ENCODE measurements around the gene TOPAZ1.

The TOPAZ1 gene

DNA sequence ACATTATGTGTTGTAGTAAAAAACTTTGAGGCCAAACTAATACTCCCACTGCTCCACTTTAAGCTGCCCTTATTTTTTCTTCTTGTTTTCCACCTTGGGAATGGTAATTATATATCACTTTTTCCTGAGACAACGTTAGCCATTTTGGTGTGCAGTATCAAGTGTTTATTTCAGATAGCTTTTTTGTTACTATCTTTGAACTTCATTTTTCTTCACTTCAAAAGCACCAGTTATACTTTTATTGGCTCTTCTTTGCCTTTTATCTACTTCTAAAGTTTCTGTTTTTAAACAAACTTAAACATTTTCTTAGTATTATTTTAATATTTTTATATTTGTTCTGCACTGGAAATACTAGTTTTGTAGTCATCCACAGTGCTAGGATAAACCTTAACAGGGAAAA, 6.5 kb downstream of the TOPAZ1 start:
- DNase-seq (ENCODE audit: low spot score) = no peak

DNA sequence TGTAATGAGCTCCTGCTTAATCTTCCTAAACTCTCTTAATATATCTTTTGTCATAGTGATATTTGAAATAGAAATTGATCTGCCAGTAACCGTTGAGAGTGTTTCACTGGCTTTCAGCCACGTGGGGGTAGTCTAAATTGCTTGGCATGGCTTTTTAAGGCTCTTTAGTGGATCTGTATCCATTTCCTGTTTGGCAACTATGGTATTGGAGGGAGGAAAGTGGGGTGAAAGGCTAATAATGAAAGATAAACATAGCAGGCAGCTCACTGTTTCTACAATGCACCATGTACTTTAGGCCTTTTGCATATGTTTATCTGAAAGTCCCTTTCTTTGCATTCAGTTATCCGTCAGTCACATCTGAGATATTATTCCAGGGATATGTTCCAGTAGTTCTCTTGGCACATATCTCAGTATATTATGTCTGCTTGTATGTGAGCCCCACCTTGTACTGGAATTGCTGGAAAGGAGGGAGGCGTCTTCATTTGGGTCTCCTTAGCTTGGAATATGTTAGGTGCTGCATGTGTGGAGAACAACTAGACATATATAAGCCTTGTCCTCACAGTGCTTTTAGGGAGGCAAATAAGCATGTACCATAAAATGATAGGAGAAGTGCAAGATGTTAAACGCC, 10.8 kb downstream of the TOPAZ1 start:
- no peak for DNase-seq (ENCODE audit: low spot score)

DNA sequence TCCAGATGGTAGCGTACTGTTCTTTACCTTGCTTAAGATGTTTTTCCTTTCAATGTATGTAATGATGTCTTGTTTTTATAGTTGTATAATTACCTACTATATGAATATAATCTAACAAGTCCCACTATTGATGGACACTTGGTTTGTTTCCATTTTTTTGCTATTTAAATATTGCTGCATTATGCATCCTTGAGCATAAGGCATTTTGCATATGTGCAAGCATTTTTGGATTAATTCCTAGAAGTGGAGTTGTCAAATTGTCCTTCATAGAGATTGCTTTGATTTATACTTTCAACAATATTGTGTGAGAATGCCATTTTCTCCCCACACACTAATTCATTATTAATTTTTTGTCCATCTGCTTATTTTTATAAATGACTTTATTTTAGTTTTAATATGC, 17.7 kb downstream of the TOPAZ1 start:
- no peak for DNase-seq (ENCODE audit: low spot score)

DNA sequence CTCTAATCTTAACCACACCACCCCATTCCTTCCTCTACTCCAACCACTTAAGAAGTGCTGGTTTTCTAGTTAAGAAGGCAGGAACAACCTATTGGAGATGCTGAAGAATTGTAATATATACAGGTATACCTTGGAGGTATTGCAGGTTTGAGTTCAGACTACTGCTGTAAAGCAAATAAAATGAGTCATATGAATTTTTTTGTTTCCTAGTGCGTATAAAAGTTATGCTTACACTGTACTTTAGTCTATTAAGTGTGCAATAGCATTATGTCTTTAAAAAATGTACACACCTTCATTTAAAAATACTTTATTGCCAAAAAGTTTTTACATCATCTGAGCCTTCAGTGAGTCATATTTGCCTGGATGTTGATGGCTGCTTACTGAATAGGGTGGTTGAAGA, 22.5 kb downstream of the TOPAZ1 start:
- no peak for DNase-seq (ENCODE audit: low spot score)

DNA sequence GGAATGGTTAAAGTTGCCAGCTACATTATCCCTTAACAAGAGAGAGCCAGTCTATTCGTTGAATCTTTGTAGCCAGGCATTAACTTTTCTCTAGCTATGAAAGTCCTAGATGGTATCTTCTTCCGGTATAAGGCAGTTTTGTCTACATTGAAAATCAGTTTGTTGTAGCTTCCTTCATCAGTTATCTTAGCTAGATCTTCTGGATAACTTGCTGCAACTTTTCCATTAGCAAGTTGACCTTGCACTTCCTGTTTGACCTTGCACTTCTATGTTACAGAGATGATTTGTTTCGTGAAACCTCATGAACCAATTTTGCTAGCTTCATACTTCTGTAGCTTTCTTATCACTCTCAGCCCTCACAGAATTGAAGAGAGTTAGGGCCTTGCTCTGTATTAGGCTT, 24.1 kb downstream of the TOPAZ1 start:
- no peak for DNase-seq (ENCODE audit: low spot score)

DNA sequence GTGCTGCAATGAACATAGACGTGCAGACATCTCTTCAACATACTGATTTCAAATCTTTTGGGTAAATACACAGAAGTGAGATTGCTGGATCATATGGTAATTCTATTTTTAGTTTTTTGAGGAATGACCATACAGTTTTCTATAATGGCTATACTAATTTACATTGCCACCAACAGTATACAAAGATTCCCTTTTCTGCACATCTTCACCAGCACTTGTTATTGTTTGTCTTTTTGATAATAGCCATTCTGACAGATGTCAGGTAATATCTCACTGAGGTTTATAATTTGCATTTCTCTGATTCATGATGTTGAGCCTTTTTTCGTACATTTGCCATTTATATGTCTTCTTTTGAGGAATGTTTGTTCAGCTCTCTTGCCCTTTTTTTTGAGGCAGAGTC, 30.5 kb downstream of the TOPAZ1 start:
- DNase-seq (ENCODE audit: low spot score) = no peak

DNA sequence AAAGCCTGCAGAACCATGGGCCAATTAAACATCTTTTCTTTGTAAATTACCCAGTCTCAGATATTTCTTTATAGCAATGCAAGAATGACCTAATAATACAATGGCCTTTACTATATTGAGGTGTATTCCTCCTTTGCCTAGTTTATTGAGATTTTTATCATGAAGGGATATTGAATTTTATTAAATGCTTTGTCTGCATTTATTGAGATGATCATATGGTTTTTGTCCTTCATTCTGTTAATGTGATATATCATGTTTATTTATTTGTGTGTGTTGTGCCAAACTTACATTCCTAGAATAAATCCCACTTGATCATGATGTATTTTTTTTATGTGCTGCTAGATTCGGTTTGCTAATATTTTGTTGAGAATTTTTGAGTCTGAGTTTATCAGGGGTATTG, 36.2 kb downstream of the TOPAZ1 start:
- no peak for DNase-seq (ENCODE audit: low spot score)

DNA sequence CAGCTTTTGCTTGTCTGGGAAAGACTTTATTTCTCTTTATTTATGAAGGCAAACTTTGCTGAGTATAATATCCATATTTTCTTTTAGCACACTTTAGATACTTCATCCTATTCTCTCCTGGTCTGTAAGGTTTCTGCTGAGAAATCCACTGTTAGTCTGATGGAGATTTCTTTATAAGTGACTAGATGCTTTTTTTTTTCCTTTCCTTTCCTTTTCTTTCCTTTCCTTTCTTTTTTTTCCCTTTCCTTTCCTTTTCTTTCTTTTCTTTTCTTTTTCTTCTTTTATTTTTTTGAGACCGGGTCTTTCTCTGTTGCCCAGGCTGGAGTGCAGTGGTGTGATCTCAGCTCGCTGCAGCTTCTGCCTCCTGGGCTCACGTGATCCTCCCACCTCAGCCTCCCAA, 38.4 kb downstream of the TOPAZ1 start:
- no peak for DNase-seq (ENCODE audit: low spot score)

DNA sequence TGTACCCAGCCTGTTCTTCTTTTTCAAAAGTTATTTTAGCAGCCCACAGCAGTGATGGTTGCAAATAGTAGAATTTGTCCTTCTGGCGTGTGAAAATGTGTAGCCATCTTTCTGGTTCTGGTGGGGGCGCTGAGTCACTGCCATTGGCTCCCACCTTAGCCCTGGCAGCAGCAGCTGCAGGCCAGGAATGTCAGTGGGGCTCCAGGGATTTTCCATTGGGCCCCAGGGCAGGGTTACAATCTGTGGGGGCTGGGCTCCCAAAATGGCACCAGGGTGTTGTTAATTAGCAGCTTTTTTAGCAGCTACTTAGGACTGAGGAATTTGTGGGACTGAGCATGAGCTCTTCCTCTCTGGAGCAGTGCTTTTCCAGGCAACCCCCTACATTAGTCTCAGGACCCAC, 38.9 kb downstream of the TOPAZ1 start:
- DNase-seq (ENCODE audit: low spot score) = no peak

DNA sequence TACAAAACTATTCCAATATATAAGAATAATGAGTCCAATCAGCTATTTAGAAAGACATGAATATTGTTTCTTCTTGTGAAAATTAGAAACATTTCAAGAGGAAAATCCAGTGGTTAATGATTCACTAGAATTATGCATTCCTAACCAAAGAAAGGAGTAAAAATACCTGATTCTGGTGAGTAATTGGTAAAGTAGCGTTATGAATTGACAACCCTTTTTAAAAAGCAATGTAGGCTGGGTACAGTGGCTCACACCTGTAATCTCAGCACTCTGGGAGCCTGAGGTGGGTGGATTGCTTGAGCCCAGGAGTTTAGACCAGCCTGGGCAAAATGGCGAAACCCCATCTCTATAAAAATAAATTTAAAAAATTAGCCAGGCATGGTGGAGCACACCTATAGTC, 43.3 kb downstream of the TOPAZ1 start:
- DNase-seq (ENCODE audit: low spot score) = no peak

DNA sequence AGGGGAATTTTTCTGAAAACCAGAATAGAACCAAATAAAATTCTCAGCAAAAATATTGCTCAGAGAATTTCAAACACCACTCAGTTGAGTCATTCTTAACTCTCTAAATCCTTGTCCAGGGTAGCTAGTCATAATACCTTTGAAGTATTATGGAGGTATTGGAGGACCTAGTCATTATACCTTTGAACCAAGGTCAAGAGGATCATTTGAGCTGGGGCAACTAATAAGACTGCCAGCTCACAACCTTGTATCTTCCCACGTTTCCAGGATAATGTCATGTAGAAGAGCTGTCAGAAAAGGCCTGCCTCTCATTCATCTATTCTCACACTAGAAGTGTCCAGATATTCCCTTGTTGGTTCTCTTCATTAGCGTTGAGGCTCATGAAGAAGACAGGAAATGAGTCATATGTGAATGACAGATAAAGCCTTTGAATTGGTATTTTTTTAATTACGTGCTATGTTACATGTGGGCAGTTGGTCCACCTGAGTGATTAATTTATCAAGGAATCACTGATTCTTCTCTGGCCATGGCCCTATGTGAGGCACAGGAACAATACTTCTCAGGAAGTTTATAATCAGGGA, 48.3 kb downstream of the TOPAZ1 start:
- peak; percentile 2 for DNase-seq (ENCODE audit: low spot score)

DNA sequence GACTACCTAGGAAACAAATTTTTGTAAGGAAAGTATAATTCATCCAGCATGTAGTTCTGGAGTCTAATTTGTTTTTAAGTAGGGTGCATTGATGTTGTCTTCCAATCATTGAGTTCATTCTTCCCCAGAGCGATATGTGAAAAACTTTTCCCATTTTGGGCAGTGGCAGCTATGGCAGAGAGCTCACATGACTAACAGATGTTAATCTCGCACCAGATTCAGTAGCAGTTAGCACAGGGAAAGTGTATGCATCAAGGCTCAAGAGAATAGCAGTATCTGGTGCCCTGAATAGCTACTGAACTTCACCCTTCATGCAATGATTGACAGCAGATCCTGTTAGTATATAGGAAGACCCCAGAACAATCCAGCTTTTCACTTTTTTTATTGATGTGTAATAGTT, 50.6 kb downstream of the TOPAZ1 start:
- no peak for DNase-seq (ENCODE audit: low spot score)

DNA sequence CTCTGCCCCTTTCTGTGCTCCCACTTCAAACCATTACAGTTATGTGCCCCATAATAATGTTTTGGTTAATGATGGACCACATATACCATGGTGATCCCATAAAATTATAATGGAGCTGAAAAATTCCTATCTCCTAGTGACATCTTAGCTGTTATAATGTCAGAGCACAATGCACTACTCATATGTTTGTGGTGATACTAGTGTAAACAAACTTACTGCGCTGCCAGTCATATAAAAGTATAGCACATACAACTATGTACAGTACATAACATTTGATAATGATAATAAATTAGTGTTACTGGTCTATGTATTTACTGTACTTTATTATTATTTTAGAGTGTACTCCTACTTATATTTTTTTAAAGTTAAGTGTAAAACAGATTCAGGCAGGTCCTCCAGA, 51.3 kb downstream of the TOPAZ1 start:
- no peak for DNase-seq (ENCODE audit: low spot score)

DNA sequence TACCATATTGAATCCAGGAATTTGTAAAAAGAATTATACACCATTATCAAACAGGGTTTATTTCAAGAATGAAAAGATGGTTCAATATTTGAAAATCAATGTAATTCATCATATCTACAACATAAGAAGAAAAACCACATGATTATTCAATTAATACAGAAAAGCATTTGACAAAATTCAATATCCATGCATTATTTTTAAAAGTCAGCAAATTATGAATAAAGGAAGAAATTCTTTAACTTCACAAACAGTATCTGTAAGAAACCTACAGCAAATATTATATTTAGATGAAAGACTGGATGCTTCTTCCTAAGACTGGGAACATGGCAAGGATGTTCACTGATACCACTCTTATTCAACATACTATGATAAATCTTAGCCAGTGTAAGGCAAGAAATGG, 55.6 kb downstream of the TOPAZ1 start:
- DNase-seq (ENCODE audit: low spot score) = no peak

DNA sequence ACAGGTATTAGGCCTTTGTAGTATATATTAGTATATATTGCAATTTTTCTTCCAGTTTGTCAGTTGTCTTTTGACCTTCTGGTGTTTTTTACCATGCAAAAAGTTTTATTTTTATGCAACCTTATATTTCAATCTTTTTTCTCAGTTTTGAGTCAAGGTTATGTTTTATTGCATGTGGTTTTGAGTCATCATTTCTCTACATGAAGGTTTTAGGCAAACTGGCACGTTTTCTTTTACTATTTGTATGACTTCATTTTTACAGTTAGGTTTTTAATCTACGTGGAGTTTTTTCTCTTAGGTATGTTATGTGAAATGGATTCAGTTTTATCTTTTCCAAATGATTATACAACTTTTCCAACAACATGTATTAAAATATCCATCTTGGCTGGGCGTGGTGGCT, 60.1 kb downstream of the TOPAZ1 start:
- DNase-seq (ENCODE audit: low spot score) = no peak

DNA sequence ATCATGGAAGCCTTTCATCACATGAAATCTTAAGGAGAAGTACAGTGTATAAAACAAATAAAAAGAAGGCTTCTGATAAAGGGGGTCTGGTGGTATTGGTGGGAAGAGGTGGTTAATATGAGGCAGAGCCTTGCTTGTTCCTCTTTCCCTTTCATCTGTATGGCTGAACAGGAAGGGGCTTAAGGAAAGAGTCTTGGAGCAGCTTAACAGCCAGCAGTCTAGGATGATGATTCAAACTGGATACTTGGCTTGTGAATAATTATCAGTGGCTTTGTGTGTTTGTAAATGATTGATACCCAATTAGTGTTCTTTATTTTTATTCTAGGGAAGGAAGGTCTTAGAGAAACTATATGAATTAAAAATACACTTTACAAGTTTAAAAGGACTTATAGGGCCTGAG, 67.8 kb downstream of the TOPAZ1 start:
- DNase-seq (ENCODE audit: low spot score) = no peak

DNA sequence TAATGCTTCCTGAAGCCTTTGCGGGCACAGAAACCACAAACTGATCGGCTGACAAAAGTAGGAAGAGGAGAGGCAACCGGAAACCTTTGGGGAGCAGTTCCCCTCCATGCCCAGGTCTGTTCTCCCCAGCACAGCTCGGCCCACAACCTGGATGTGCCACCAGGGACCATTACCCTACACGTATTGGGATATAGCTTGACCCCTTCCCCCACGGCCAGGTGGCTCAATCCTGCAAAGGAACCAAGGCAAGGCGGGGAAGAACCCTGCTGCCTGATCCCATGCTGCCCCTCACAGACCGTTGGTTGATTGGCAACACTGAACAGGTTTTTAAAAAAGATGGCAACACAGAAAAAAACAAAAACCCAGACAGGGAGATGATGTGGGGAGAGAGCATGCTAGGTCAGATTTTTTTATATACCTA, 77.2 kb downstream of the TOPAZ1 start:
- no peak for DNase-seq (ENCODE audit: low spot score)

DNA sequence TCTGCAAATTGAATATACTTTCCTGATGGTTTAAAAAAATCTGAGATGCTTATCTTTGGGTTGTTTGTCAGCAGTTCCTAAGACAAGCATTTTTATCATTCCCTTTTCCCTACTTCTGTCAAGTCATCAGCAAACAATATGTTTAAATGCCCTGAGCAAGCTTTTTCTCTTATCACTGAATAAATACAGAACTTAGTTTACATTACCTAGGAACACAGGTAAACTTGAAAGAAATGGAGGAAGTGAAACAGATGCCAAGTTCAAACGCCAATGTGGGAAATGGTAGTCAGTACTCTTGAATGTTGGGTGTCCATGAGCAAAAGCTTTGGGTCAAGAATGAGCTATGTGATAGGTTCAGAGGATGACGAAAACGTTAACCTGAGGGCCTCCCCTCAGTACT, 79.6 kb downstream of the TOPAZ1 start:
- no peak for DNase-seq (ENCODE audit: low spot score)

DNA sequence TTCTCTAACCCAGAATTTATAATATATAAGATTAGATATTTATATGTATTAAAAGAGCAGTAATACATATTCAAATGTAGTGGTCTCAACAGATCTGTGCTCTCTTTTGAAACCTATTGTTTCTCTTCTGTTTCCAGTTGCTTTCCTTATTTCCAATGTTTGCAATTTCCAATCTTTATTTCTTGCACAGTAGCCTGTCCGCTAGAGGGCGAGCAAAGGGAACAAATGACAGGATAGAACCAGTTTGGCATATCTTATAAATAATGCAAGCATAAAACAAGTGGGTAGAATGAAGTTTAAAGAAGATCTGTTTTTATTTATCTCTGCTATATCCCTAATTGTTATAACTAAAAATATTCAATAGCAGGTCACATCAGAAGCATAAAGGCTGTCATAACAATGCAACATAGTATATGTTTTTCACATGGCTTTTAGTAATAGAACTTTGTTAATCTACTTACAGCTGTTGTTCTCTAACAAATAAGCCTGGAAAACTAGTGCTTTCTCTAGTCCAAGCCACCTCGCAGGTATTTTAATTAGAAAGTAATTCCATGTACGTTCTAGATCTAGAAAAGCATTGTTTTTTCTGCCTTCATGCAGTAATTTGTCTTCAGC, 81.8 kb downstream of the TOPAZ1 start:
- peak; percentile 39 for DNase-seq (ENCODE audit: low spot score)

DNA sequence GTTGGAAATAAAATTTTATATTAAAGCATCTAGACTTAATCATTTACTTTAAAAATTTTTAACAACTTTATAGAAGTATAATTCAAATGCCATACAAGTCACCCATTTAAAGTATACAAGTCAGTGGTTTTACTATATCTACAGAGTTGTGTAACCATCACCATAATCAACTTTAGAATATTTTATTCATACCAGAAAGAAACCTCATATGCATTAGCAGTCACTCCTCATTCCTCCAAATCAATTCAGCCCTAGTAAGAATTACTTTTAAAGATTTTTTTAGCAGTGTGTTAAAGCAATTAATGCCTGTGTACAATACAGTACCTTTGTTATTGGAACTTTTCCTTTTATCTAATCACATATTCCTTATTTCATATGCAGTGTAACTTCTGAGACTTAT, 82.9 kb downstream of the TOPAZ1 start:
- DNase-seq (ENCODE audit: low spot score) = no peak

DNA sequence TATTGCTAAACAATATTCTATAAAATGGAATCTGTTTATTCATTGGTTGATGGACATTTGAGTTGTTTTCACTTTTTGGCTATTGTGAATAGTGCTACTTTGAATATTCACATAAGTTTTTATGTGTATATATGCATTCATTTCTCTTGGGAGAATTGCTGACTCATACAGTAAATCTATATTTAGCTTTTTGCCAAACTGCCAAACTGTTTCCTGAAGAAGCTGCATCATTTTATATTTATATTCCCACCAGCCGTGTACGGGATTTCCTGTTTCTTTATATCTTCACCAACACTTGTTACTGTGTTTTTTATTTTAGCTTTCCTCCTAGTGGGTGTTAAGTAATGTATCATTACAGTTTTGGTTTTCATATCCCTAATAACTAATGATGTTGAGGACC, 84.3 kb downstream of the TOPAZ1 start:
- DNase-seq (ENCODE audit: low spot score) = no peak

DNA sequence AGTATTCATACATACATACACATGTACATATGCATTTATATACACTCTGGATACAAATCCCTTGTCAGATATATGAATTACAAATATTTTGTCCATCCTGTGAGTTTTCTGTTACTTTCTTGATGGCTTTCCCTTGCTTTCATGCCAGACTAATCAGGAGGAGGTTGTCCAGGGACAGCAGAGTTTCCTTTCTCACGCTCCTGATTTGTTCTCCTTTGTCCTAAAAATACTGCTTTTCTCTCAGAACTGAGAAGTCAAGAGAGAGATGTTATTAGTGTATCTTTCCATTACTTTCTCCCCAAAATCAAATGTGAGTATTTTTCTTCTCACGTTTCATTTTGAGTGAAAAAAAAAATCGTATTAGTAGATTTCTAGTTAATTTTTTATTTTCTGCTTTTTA, 84.8 kb downstream of the TOPAZ1 start:
- no peak for DNase-seq (ENCODE audit: low spot score)

DNA sequence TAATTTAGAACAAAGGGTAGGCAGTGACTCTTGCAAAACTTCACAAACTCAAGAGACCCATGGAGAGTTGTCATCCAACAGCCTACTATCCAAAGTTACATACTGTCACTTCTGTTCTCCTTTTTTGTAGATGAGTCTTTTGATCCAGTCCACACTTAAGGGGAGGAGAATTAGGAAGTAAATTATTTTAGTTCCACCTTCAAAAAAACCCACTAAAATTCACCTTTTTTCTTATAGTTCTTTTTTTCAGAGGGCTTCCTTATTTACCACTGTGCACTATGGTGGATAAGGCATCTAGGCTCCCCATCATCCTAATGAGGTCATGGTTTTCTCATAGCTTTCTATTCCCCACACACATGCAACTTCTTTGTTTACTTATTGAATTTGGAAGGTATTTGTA, 88.3 kb downstream of the TOPAZ1 start:
- no peak for DNase-seq (ENCODE audit: low spot score)

DNA sequence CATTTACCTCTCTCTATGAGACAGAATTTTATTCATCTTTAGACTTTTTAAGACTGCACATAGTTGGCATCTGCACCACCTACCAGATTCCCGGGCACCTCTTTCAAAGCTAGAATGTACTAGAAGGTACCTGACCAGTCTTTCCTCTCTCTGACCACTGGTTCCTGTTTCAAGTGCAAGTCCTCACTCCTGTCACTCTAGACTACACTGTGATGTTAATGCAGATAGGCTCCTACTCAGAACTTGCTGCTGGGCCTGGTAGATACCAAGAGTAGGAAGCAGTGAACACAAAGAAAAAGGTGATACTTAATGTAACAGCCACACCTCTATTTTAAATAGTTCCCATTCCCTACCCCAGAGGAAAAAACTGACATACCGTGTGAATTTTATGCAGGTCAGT, 88.8 kb downstream of the TOPAZ1 start:
- DNase-seq (ENCODE audit: low spot score) = no peak

Measured in COLO829 (cell line).